SW480 (cell line): ENCODE data around the gene ALDH16A1.

Experiments
- DNase-seq: peaks from one replicate; pipeline ENCODE4 v3.0.0-alpha.2; 2016; ENCODE audit warnings: low spot score

The ALDH16A1 gene

GRCh38 chr19:49514151-49514550 is 61.1 kb downstream of the ALDH16A1 start:
- DNase-seq = no peak

DNA sequence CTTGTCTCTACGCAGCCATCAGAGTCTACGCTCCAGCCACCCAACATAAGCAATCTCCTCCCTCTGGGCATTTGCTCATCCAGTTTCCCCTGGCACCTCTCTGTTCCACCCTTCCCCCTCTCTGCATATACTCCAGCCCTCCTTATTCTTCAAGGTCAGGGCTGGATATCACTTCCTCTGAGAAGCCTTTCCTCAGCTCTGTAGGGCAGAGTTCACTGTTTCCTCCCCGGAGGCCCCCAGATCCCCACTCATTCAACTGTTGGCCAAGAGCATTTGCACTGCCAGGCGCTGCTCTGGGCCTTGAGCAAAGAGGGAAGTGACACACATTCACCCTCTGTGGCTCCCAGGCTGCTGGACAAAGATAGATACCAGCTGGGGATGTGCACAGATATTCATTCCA is 62.7 kb downstream of the ALDH16A1 start:
- no peak for DNase-seq

- no peak for DNase-seq
Observed at GRCh38 chr19:49518033-49518432, 65.0 kb downstream of the ALDH16A1 start.
